Thyroid gland (tissue), 4 donors: ENCODE measurements around the gene CSNK1D. TPM values are rescaled to one million over a fixed set of nuclear protein-coding genes. Genes with fewer than 3 reads are reported as not detected.
A peak's percentile ranks its signal among the peaks of the same experiment; 100 is the strongest.

Experiments
- DNase-seq, 2 donors: peaks; one replicate each; pipeline ENCODE4 v3.0.0-alpha.2; 2019
- H3K27ac ChIP-seq, 3 donors: fragments of 200-600 bp; sonication (generic); 1 replicate in 2 of 3; 2 replicates in 1 of 3; pipeline ENCODE4 v1.5.1; 2016 to 2019; ENCODE audit warnings: mild to moderate bottlenecking in 1 of 3, moderate library complexity in 1 of 3
- H3K27me3 ChIP-seq: fragments of 200-600 bp; sonication (generic); one replicate; pipeline ENCODE4 v1.5.1; 2019
- H3K36me3 ChIP-seq, 2 donors: fragments of 200-600 bp; sonication (generic); one replicate each; pipeline ENCODE4 v1.5.1; 2016 to 2019
- H3K4me1 ChIP-seq, 2 donors: fragments of 200-600 bp; sonication (generic); one replicate each; pipeline ENCODE4 v1.5.1; 2017 to 2019
- H3K4me3 ChIP-seq, 3 donors: fragments of 200-600 bp; sonication (generic); replicated peaks in 1 of 3; 1 replicate in 2 of 3; 2 replicates in 1 of 3; pipeline ENCODE4 v1.5.1; 2016; ENCODE audit warnings: mild to moderate bottlenecking in 1 of 3
- H3K9me3 ChIP-seq: fragments of 200-600 bp; sonication (generic); one replicate; pipeline ENCODE4 v1.5.1; 2017
- CTCF ChIP-seq, 6 experiments: fragments of 200-600 bp in 3 of 6; fragments of 450-650 bp in 3 of 6; sonication (generic) in 3 of 6; IDR thresholded peaks; one replicate each; pipeline ENCODE4 v1.5.1; 2016 to 2019; ENCODE audit warnings: antibody characterized with exemption in 6 of 6, mild to moderate bottlenecking in 2 of 6, inconsistent platforms in 1 of 6, moderate library complexity in 1 of 6
- POLR2A ChIP-seq, 2 donors: fragments of 450-650 bp; IDR thresholded peaks; one replicate each; pipeline ENCODE4 v1.6.1; 2017; ENCODE audit warnings: antibody characterized with exemption in 2 of 2, mild to moderate bottlenecking in 2 of 2, moderate library complexity in 1 of 2
- WGBS, 2 donors: methylation state at CpG; one replicate each; pipeline ENCODE4 v1.1.5; 2017; 5-methylcytosine and 5-hydroxymethylcytosine counted together
- intact Hi-C: fragments of 100-400 bp; cut with DNase I; formaldehyde crosslinking; loops from one replicate; pipeline ENCODE4 v1.15.1; 2023
- total RNA-seq, 4 donors: library from RNA; depleted of rRNA; stranded (reverse); fragments of >200 nt; gene quantifications; one replicate each; pipeline ENCODE4 v1.2.3, GENCODE V29; 2016

Gene CSNK1D
- total RNA-seq, 4 donors from 2014 or later, result 47.3 to 91.2 (median 88.7) TPM

- intact Hi-C loops, result loop anchor here (5.0 kb wide), 1 partner anchor 84 kb away; no protein-coding TSS in a partner anchor
Observed at GRCh38 chr17:82237746-82238471, 35.6 kb downstream of the CSNK1D start.

GRCh38 chr17:82237083-82237745, 36.3 kb downstream of the CSNK1D start:
- H3K27me3 ChIP-seq, result no peaks in the 10 kb centered on the region
- TF ChIP-seq CTCF (IDR thresholded peaks at IDR 0.05), result no peak
- intact Hi-C loops, result loop anchor here (5.0 kb wide), 1 partner anchor 85 kb away; no protein-coding TSS in a partner anchor
- peaks cover 94 to 100% of the 10 kb centered on the region in 2 donors for H3K4me1 ChIP-seq
- H3K4me3 ChIP-seq, result no peak overlapping the region
- 95 to 96% methylated on average over 37 to 47 of the region's 59 CpGs for WGBS, 2 donors
- peak; percentile 81 to 82 for DNase-seq
- H3K36me3 ChIP-seq, result peaks cover 0 to 5% of the 10 kb centered on the region in 2 donors
- no peaks in the 10 kb centered on the region for H3K9me3 ChIP-seq
- H3K27ac ChIP-seq, result peak overlapping the region; percentile 70 to 88 (median 77)

More at GRCh38 chr17:82237746-82238471, 35.6 kb downstream of the CSNK1D start:
- DNase-seq, result no peak
- Histone ChIP-seq H3K4me3 (peak overlapping the region in 1 of 3 donors; percentile 3), H3K27me3 (no peaks in the 10 kb centered on the region), H3K36me3 (peaks cover 3 to 5% of the 10 kb centered on the region in 2 donors), H3K4me1 (peaks cover 94 to 100% of the 10 kb centered on the region in 2 donors), H3K9me3 (no peaks in the 10 kb centered on the region), H3K27ac (peak overlapping the region; percentile 77 to 87 (median 77))
- 71 to 77% methylated on average over 7 to 25 of the region's 34 CpGs for WGBS, 2 donors
- TF ChIP-seq POLR2A (IDR thresholded peaks at IDR 0.05) (no peak), CTCF (IDR thresholded peaks at IDR 0.05) (no peak)

- 16 to 17% methylated on average over 13 to 25 of the region's 44 CpGs for WGBS, 2 donors
- intact Hi-C loops, result loop anchor here (5.0 kb wide), 1 partner anchor 86 kb away; no protein-coding TSS in a partner anchor
- Histone ChIP-seq H3K4me1 (peaks cover 95 to 100% of the 10 kb centered on the region in 2 donors), H3K36me3 (peaks cover 0 to 5% of the 10 kb centered on the region in 2 donors), H3K4me3 (no peak overlapping the region), H3K9me3 (no peaks in the 10 kb centered on the region), H3K27me3 (no peaks in the 10 kb centered on the region), H3K27ac (peak overlapping the region; percentile 70 to 88 (median 77))
- TF ChIP-seq CTCF (IDR thresholded peaks at IDR 0.05) (peak; percentile 89 to 97 (median 94)), POLR2A (IDR thresholded peaks at IDR 0.05) (no peak)
- DNase-seq, result peak; percentile 93 to 96
Observed at GRCh38 chr17:82236142-82236971, 37.1 kb downstream of the CSNK1D start.

- TF ChIP-seq CTCF (IDR thresholded peaks at IDR 0.05) (no peak), POLR2A (IDR thresholded peaks at IDR 0.05) (peak in 1 of 2 donors; percentile 58)
- H3K4me1 ChIP-seq, result peaks cover 94 to 100% of the 10 kb centered on the region in 2 donors
- intact Hi-C loops, result loop anchor here (5.0 kb wide), 1 partner anchor 87 kb away; no protein-coding TSS in a partner anchor
Observed at GRCh38 chr17:82235775-82236141, 37.7 kb downstream of the CSNK1D start.

More at GRCh38 chr17:82235775-82236141, 37.7 kb downstream of the CSNK1D start:
- no peak overlapping the region for H3K4me3 ChIP-seq
- WGBS, 2 donors, result 53 to 62% methylated on average over 4 to 14 of the region's 15 CpGs
- no peaks in the 10 kb centered on the region for H3K9me3 ChIP-seq
- peak; percentile 91 for DNase-seq
- peak overlapping the region; percentile 70 to 88 (median 77) for H3K27ac ChIP-seq
- H3K27me3 ChIP-seq, result no peaks in the 10 kb centered on the region
- peaks cover 0 to 5% of the 10 kb centered on the region in 2 donors for H3K36me3 ChIP-seq
